GM21423 (cell line): Measurements from ENCODE around the gene TNRC6C.
"Not testable (repeated sequence)": the region's sequence is repeated elsewhere in the genome, so short reads cannot be mapped to it uniquely, and the experiment has no call there.

Experiments
- ATAC-seq: cut with Tn5 transposase; IDR thresholded peaks from one replicate; pipeline ENCODE4 v1.9.1; 2021; ENCODE audit warnings: mild to moderate bottlenecking, moderate library complexity; ENCODE audit not compliant: unreplicated experiment

Gene TNRC6C

DNA sequence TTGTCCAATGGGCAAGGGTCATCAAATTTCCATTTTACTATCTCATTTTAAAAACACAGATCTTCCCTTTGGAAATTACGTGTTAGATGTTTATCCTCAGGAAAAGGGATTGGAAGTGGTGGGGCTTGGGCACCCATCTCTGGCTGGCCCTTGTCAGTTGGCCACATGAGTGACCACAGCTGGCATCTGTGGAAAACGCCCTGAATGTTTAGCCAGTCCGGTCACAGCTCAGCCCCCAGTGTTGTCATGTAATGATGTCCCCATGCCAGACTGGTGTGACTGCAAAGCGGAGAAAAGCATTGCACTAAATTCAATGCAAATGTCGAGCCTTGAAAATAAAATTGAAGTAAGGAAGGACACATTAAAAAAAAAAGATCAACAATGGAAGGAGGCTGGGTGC, 117.0 kb downstream of the TNRC6C start:
- ATAC-seq: no peak

- no peak for ATAC-seq
Observed at GRCh38 chr17:78079253-78079652, 120.8 kb downstream of the TNRC6C start.

DNA sequence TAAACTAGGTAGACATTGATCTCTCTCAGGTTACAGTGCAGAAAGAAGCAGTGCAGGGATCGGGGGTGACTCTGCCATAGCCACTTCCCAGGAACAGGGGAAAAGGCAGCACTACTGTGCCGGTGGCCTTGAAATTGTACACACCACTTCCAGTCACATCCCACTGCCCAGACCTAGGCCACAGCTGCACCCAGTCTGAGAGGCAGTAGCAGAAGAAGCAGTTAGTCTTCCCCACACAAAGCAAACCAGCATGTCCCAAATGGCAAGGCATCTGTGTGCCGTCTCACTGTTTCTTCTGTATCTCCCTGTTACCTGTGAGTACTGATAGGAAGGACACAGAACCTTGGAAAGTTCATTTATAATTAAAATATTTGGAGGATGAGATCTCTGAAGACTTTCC, 123.0 kb downstream of the TNRC6C start:
- ATAC-seq: no peak

- ATAC-seq: not testable (repeated sequence)
Observed at GRCh38 chr17:78082355-78082872, 123.9 kb downstream of the TNRC6C start.

DNA sequence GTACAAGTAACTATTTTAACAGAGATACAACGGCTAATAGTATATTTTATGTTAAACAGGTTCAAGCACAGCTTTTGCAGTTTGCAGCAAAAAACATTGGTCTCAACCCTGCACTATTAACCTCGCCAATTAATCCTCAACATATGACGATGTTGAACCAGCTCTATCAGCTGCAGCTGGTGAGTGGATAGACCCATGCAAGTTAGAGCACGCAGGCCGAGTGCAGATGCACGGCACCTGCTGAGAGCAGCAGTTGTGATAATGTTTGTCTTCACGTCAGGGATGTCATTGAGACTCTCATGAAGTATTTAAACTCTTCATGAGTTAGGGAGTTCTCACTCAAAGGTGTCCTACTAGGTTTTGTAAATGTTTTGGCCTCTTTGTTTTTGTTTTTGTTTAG, 124.5 kb downstream of the TNRC6C start:
- ATAC-seq: no peak

DNA sequence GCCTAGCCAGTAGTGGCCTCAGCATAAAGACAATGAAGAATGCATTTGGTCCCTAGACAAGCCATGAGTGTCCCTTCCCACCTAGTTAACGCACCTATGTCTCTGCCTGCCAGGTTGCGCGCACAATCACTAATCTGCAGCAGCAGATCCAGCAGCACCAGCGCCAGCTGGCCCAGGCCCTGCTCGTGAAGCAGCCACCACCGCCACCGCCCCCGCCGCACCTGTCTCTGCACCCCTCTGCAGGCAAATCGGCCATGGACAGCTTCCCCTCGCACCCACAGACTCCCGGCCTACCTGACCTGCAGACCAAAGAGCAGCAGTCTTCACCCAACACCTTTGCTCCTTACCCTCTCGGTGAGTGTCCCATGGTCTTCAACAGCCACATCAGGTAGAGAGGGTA, 128.2 kb downstream of the TNRC6C start:
- ATAC-seq: no peak

DNA sequence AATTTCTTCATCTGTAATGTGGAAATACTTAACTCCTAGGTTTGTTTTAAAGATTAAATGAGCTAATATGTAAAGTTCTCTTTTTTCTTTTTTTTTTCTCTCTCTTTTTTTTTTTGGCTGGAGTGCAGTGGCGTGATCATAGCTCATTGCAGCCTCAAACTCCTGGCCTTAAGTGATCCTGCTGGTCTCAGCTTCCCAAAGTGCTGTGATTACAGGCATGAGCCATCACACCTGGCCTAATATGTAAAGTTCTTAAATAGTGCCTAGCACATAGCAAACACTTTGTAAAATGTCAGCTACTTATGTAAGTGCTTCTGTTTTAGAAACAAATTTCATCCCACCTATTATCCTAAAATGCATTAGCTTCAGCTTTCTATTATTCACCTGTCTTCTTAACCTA, 130.0 kb downstream of the TNRC6C start:
- no peak for ATAC-seq

DNA sequence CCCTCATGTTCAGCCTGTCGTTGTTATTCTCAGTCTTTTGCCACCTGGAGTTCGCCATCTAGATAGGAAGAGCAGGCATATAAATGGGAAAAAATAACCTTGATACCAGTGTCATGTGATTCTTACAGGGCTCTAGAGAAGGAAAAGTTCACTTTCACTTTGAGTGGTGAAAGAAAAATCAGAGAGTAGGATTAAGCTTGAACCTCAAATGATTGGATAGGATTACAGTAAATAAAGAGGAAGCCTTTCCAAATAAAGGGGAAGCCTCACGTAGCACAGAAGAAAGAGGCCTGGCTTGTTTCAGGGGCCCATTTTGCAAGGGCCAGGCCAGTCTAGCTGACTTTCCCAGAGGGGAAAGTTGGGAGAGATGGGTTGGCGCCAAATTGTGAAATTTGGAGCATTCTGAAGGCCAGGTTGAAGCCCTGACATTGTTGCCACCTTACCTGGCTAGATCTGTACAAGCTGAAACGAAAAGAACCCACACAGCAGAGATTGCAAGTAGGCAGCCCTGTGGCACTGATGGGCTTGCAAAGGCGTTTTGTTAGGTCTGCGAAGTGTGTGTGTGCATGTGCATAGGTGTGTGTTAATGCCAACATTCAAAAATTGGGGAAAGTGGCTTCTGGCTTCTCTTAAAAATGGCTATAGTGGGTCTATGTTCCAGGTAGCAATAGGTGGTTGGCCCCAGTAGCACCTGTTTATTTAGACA, 131.2 kb downstream of the TNRC6C start:
- no peak for ATAC-seq

- ATAC-seq: no peak
Observed at GRCh38 chr17:78092794-78093324, 134.4 kb downstream of the TNRC6C start.

DNA sequence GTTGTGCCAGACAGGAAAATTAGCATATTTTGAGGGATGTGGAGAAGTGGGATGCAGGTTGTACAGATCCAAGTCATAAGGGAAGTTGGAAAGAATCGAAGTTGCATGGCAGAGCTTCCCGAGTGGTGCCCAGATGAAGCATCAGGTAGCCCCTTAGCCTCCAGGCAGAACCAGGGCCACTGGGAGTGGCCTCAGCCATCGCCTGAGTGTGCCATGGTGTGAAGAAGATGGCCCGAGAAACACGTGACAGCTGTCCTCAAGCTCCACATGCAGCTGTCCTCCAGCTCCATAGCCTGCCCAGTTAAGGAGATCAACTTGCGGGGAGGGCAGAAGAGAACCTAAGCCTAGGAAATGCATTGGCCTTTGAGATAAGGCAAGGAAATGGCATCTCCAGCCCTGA, 136.5 kb downstream of the TNRC6C start:
- no peak for ATAC-seq

DNA sequence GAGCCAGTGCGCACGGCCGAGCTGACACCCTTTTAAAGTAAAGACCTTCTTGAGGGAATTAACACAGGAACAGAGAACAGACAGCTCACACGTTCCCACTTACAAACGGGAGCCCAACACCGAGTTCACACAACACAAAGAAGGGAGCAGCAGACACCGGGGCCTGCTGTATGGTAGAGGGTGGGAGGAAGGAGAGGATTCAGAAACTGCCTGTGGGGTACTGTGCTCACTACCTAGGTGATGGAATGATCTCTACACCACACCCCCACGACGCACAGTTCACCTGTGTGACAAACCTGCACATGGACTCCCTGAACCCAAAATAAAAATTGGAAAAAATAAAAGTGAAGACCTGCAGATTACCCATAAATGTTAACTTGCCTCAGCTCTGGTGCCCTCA, 137.6 kb downstream of the TNRC6C start:
- ATAC-seq: no peak

DNA sequence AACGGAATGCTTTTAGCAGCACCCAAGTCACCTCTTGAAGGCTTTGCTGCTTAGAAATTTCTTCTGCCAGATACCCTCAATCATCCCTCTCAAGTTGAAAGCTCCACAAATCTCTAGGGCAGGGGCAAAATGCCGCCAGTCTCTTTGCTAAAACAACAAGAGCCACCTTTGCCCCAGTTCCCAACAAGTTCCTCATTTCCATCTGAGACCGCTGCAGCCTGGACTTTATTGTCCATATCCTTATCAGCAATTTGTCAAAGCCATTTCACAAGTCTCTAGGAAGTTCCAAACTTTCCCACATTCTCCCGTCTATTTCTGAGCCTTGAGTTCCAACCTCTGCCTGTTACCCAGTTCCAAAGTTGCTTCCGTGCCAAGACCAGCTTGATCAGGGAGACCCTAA, 142.6 kb downstream of the TNRC6C start:
- no peak for ATAC-seq

GRCh38 chr17:78101542-78101941, 143.0 kb downstream of the TNRC6C start:
- ATAC-seq: no peak

DNA sequence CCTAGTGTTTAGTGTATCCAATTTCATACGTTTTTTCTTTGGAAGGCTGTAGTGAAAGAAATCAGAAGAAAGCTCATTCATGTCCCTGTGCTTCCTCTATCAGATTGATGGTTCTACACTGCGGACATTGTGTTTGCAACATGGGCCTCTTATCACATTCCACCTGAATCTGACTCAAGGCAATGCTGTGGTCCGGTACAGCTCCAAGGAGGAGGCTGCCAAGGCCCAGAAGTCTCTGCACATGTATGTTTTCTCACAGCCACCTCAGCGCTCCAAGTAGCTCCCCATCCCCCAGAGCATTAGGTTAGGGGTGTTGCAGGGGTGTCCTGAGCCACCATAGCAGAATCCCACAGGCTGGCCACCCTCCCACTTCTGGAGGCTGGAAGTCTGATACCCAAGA, 144.8 kb downstream of the TNRC6C start:
- ATAC-seq: no peak

GRCh38 chr17:78104540-78104941, 146.0 kb downstream of the TNRC6C start:
- ATAC-seq: no peak

GRCh38 chr17:78105101-78105500, 146.6 kb downstream of the TNRC6C start:
- no peak for ATAC-seq

DNA sequence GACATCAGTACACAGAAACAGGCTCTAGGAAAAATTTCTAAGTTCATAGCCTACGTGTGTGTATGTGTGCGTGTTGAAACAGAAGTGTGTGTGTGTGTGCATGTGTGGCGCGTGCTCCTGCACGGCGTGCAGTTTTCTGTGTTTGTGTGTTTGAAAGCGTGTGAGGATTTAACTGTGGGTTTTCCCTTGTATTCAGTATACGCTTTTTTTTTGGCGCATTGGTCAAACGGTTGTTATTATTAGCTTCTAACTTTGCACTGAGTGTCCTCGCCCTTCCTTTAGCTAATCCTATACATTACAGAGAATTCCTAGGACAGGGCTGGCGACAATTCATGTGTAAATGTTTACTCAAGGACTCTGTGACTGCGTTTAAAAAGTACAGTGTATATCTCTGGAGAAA, 147.0 kb downstream of the TNRC6C start:
- ATAC-seq: no peak

GRCh38 chr17:78106211-78106610, 147.7 kb downstream of the TNRC6C start:
- ATAC-seq: no peak

GRCh38 chr17:78107457-78107856, 149.0 kb downstream of the TNRC6C start:
- no peak for ATAC-seq

- ATAC-seq: no peak
Observed at GRCh38 chr17:78107976-78108725, 149.6 kb downstream of the TNRC6C start.

- no peak for ATAC-seq
Observed at GRCh38 chr17:78108726-78109488, 150.4 kb downstream of the TNRC6C start.

- no peak for ATAC-seq
Observed at GRCh38 chr17:78109489-78109761, 150.9 kb downstream of the TNRC6C start.
